WTC11 (cell line): ENCODE measurements around the gene ADAP1.

Experiments
- ATF3 ChIP-seq: sonication (generic); formaldehyde crosslinking; conservative IDR thresholded peaks from 2 replicates; pipeline ENCODE4 v1.8.1; 2022; ENCODE audit warnings: mild to moderate bottlenecking, missing genetic modification reagents
- CREB1 ChIP-seq: sonication (generic); formaldehyde crosslinking; IDR thresholded peaks from 2 replicates; pipeline ENCODE4 v1.8.0; 2023; ENCODE audit warnings: mild to moderate bottlenecking, missing genetic modification reagents
- CREM ChIP-seq: sonication (generic); formaldehyde crosslinking; IDR thresholded peaks from 2 replicates; pipeline ENCODE4 v1.8.1; 2022; ENCODE audit warnings: mild to moderate bottlenecking, missing genetic modification reagents, moderate library complexity
- CTCF ChIP-seq: fragments of 200-600 bp; IDR thresholded peaks from 2 replicates; pipeline ENCODE4 v1.8.0; 2022; ENCODE audit warnings: antibody characterized with exemption
- E2F4 ChIP-seq: sonication (generic); formaldehyde crosslinking; IDR thresholded peaks from 2 replicates; pipeline ENCODE4 v1.8.1; 2022; ENCODE audit warnings: low read depth, mild to moderate bottlenecking, moderate library complexity, missing genetic modification reagents, borderline replicate concordance
- ELF4 ChIP-seq: sonication (generic); formaldehyde crosslinking; IDR thresholded peaks from 2 replicates; pipeline ENCODE4 v1.8.1; 2022; ENCODE audit warnings: low read depth, mild to moderate bottlenecking, moderate library complexity, missing genetic modification reagents
- MAX ChIP-seq: sonication (generic); formaldehyde crosslinking; IDR thresholded peaks from 2 replicates; pipeline ENCODE4 v1.8.0; 2022; ENCODE audit warnings: mild to moderate bottlenecking, missing genetic modification reagents
- NR2C2 ChIP-seq: sonication (generic); formaldehyde crosslinking; IDR thresholded peaks from 2 replicates; pipeline ENCODE4 v1.8.0; 2022; ENCODE audit warnings: mild to moderate bottlenecking, missing genetic modification reagents
- PRDM15 ChIP-seq: sonication (generic); formaldehyde crosslinking; IDR thresholded peaks from 2 replicates; pipeline ENCODE4 v1.8.0; 2022; ENCODE audit warnings: missing genetic modification reagents
- RORB ChIP-seq: fragments of 250-450 bp; sonication (Bioruptor Pico); IDR thresholded peaks from 2 replicates; pipeline ENCODE4 v1.9.0; 2021; ENCODE audit warnings: mild to moderate bottlenecking
- USF1 ChIP-seq: sonication (generic); formaldehyde crosslinking; IDR thresholded peaks from 2 replicates; pipeline ENCODE4 v1.8.0; 2022; ENCODE audit warnings: mild to moderate bottlenecking, missing genetic modification reagents

GRCh38 chr7:926061-927030 lies 28.1 kb downstream of the ADAP1 start:
- TF ChIP-seq ATF3 (CRISPR knock-in tag), result no peak
- no peak for TF ChIP-seq CTCF
- no peak for TF ChIP-seq CREM (CRISPR knock-in tag)
- no peak for TF ChIP-seq RORB (CRISPR knock-in tag)
- TF ChIP-seq CREB1 (CRISPR knock-in tag), result no peak
- no peak for TF ChIP-seq MAX (CRISPR knock-in tag)
- no peak for TF ChIP-seq E2F4 (CRISPR knock-in tag)
- no peak for TF ChIP-seq ELF4 (CRISPR knock-in tag)
- TF ChIP-seq PRDM15 (CRISPR knock-in tag), result no peak
- TF ChIP-seq USF1 (CRISPR knock-in tag), result no peak
- no peak for TF ChIP-seq NR2C2
